ENCODE data around the gene PRKCA. TPM values are rescaled to one million over a fixed set of nuclear protein-coding genes. Genes with fewer than 3 reads are reported as not detected.

PRKCA gene
- total and polyA plus RNA-seq, 2 experiments from 2014 or later = 6.4 to 35.4 TPM

DNA sequence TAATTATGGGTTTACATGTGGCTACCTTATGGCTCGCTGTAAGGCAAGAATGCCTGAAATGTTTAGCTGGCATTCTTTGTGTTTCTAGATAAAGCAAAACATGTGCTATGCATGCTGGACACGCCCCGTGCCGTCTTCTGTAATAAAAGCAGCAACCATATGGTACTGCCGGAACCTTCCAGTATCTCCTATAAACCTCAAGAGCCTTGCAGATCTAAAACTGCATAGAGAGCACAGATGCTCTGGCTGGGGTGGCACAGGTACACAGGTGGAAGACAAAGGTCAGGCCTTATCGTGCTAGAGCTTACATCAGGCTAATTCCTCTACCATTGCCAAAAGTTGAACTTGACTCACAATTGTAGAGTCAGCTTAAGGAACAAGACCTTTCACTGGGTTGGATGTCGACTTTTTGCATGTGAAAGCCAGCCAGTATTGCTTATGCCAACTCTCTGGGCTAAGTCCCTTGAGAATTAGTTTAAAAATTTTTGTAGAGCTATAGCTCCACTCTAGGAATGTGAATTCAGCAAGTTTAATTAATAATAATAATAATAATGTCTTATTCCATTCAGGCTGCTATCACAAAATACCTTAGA lies 345.1 kb downstream of the PRKCA start (continued):
- TF ChIP-seq, protein P1, sequence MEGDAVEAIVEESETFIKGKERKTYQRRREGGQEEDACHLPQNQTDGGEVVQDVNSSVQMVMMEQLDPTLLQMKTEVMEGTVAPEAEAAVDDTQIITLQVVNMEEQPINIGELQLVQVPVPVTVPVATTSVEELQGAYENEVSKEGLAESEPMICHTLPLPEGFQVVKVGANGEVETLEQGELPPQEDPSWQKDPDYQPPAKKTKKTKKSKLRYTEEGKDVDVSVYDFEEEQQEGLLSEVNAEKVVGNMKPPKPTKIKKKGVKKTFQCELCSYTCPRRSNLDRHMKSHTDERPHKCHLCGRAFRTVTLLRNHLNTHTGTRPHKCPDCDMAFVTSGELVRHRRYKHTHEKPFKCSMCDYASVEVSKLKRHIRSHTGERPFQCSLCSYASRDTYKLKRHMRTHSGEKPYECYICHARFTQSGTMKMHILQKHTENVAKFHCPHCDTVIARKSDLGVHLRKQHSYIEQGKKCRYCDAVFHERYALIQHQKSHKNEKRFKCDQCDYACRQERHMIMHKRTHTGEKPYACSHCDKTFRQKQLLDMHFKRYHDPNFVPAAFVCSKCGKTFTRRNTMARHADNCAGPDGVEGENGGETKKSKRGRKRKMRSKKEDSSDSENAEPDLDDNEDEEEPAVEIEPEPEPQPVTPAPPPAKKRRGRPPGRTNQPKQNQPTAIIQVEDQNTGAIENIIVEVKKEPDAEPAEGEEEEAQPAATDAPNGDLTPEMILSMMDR (conservative IDR thresholded peaks at IDR 0.05; ENCODE audit: low read depth in 2 of 2) = no peak
- TF ChIP-seq EZH2 (IDR thresholded peaks at IDR 0.05; ENCODE audit: low read depth, unreplicated experiment) (no peak), STAT1 (IDR thresholded peaks at IDR 0.05; ENCODE audit: unreplicated experiment) (no peak), CREB1 (CRISPR knock-in tag; IDR thresholded peaks at IDR 0.05; ENCODE audit: low read depth) (no peak)
- TF ChIP-seq, protein P2, sequence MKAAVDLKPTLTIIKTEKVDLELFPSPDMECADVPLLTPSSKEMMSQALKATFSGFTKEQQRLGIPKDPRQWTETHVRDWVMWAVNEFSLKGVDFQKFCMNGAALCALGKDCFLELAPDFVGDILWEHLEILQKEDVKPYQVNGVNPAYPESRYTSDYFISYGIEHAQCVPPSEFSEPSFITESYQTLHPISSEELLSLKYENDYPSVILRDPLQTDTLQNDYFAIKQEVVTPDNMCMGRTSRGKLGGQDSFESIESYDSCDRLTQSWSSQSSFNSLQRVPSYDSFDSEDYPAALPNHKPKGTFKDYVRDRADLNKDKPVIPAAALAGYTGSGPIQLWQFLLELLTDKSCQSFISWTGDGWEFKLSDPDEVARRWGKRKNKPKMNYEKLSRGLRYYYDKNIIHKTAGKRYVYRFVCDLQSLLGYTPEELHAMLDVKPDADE (IDR thresholded peaks at IDR 0.05) = no peak

GRCh38 chr17:66649818-66650543 lies 347.6 kb downstream of the PRKCA start:
- Mint-ChIP-seq H3K27ac (no peak overlapping the region), H3K9me3 (no peaks in the 10 kb centered on the region), H3K27me3 (ENCODE audit: insufficient read depth, low read depth, poor library complexity) (no peaks in the 10 kb centered on the region), H3K4me3 (no peak overlapping the region), H3K4me1 (peaks cover 17% of the 10 kb centered on the region), H3K36me3 (ENCODE audit: low read depth) (no peaks in the 10 kb centered on the region)
- Histone ChIP-seq H4K20me1 (replicated peaks; ENCODE audit: insufficient read depth) (no peaks in the 10 kb centered on the region), H3K79me2 (replicated peaks; ENCODE audit: insufficient read depth) (no peaks in the 10 kb centered on the region), H3K4me1 (ENCODE audit: insufficient read depth) (0 out of 2 replicates have a peak, but pooled peaks cover 3% of the 10 kb centered on the region), H2AFZ (no peak overlapping the region), H3K36me3 (ENCODE audit: insufficient read depth) (no peaks in the 10 kb centered on the region), H3K27ac (ENCODE audit: low read depth) (no peak overlapping the region), H3K4me2 (no peak overlapping the region), H3K9me2 (ENCODE audit: insufficient read depth) (no peaks in the 10 kb centered on the region), H3F3A (replicated peaks; ENCODE audit: low read depth) (no peaks in the 10 kb centered on the region), H3K4me3 (no peak overlapping the region), H3K27me3 (ENCODE audit: insufficient read depth) (no peaks in the 10 kb centered on the region)
- DNase-seq (ENCODE audit: low spot score) (no peak), ATAC-seq (no peak; the same call in 2 of the 3 replicates)
- TF ChIP-seq CREB1 (CRISPR knock-in tag; IDR thresholded peaks at IDR 0.05; ENCODE audit: low read depth) (no peak), NANOG (IDR thresholded peaks at IDR 0.05; ENCODE audit: borderline replicate concordance) (no peak), POLR2AphosphoS5 (IDR thresholded peaks at IDR 0.05; ENCODE audit: low read depth) (no peak), ZNF114 (CRISPR knock-in tag; IDR thresholded peaks at IDR 0.05) (no peak), JUNB (IDR thresholded peaks at IDR 0.05; ENCODE audit: unreplicated experiment) (no peak), EZH2phosphoT487 (IDR thresholded peaks at IDR 0.05; ENCODE audit: unreplicated experiment) (no peak), ZNF331 (CRISPR knock-in tag; IDR thresholded peaks at IDR 0.05; ENCODE audit: low read depth) (no peak)
- TF ChIP-seq, protein P3, sequence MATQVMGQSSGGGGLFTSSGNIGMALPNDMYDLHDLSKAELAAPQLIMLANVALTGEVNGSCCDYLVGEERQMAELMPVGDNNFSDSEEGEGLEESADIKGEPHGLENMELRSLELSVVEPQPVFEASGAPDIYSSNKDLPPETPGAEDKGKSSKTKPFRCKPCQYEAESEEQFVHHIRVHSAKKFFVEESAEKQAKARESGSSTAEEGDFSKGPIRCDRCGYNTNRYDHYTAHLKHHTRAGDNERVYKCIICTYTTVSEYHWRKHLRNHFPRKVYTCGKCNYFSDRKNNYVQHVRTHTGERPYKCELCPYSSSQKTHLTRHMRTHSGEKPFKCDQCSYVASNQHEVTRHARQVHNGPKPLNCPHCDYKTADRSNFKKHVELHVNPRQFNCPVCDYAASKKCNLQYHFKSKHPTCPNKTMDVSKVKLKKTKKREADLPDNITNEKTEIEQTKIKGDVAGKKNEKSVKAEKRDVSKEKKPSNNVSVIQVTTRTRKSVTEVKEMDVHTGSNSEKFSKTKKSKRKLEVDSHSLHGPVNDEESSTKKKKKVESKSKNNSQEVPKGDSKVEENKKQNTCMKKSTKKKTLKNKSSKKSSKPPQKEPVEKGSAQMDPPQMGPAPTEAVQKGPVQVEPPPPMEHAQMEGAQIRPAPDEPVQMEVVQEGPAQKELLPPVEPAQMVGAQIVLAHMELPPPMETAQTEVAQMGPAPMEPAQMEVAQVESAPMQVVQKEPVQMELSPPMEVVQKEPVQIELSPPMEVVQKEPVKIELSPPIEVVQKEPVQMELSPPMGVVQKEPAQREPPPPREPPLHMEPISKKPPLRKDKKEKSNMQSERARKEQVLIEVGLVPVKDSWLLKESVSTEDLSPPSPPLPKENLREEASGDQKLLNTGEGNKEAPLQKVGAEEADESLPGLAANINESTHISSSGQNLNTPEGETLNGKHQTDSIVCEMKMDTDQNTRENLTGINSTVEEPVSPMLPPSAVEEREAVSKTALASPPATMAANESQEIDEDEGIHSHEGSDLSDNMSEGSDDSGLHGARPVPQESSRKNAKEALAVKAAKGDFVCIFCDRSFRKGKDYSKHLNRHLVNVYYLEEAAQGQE (IDR thresholded peaks at IDR 0.05; ENCODE audit: unreplicated experiment) = no peak
- TF ChIP-seq, protein P2 (IDR thresholded peaks at IDR 0.05) = no peak
- TF ChIP-seq, protein P1 (conservative IDR thresholded peaks at IDR 0.05; ENCODE audit: low read depth in 2 of 2) = no peak
